Measurements from ENCODE around the gene SP9. TPM values are rescaled to one million over a fixed set of nuclear protein-coding genes. Genes with fewer than 3 reads are reported as not detected.
A peak's percentile ranks its signal among the peaks of the same experiment; 100 is the strongest.

Gene SP9
- total and polyA plus RNA-seq, 4 donors: not detected

- peak; percentile 21 to 54 (median 41) for DNase-seq
- Histone ChIP-seq H3K9ac (ENCODE audit: insufficient read depth in 1 of 2, low read length in 2 of 2) (no peak overlapping the region), H3K27me3 (ENCODE audit: control insufficient read depth in 3 of 3, insufficient read depth in 3 of 3, low read length in 2 of 3) (peaks cover 19 to 82% (median 82%) of the 10 kb centered on the region in 3 donors), H3K9me3 (ENCODE audit: control insufficient read depth in 4 of 4, insufficient read depth in 3 of 4, low read length in 3 of 4) (peaks cover 0 to 4% (median 0%) of the 10 kb centered on the region in 4 donors), H3K4me3 (no peak overlapping the region), H3K4me1 (ENCODE audit: control insufficient read depth in 5 of 5, insufficient read depth in 5 of 5, low read length in 5 of 5) (peaks cover 0 to 35% (median 5%) of the 10 kb centered on the region in 5 donors), H3K36me3 (ENCODE audit: control insufficient read depth in 4 of 4, insufficient read depth in 4 of 4, low read length in 4 of 4) (no peaks in the 10 kb centered on the region), H3K27ac (ENCODE audit: low read depth in 1 of 2, low read length in 1 of 2) (no peak overlapping the region)
- WGBS, 2 donors: 1 to 3% methylated on average over 77 to 102 of the region's 102 CpGs
- ATAC-seq (ENCODE audit: insufficient read depth, low FRiP score): no peak
- TF ChIP-seq, protein P1, sequence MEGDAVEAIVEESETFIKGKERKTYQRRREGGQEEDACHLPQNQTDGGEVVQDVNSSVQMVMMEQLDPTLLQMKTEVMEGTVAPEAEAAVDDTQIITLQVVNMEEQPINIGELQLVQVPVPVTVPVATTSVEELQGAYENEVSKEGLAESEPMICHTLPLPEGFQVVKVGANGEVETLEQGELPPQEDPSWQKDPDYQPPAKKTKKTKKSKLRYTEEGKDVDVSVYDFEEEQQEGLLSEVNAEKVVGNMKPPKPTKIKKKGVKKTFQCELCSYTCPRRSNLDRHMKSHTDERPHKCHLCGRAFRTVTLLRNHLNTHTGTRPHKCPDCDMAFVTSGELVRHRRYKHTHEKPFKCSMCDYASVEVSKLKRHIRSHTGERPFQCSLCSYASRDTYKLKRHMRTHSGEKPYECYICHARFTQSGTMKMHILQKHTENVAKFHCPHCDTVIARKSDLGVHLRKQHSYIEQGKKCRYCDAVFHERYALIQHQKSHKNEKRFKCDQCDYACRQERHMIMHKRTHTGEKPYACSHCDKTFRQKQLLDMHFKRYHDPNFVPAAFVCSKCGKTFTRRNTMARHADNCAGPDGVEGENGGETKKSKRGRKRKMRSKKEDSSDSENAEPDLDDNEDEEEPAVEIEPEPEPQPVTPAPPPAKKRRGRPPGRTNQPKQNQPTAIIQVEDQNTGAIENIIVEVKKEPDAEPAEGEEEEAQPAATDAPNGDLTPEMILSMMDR (IDR thresholded peaks at IDR 0.05; ENCODE audit: control extremely low read depth, extremely low read depth): no peak
Observed at GRCh38 chr2:174336501-174337336, 2.0 kb downstream of the SP9 start.

DNA sequence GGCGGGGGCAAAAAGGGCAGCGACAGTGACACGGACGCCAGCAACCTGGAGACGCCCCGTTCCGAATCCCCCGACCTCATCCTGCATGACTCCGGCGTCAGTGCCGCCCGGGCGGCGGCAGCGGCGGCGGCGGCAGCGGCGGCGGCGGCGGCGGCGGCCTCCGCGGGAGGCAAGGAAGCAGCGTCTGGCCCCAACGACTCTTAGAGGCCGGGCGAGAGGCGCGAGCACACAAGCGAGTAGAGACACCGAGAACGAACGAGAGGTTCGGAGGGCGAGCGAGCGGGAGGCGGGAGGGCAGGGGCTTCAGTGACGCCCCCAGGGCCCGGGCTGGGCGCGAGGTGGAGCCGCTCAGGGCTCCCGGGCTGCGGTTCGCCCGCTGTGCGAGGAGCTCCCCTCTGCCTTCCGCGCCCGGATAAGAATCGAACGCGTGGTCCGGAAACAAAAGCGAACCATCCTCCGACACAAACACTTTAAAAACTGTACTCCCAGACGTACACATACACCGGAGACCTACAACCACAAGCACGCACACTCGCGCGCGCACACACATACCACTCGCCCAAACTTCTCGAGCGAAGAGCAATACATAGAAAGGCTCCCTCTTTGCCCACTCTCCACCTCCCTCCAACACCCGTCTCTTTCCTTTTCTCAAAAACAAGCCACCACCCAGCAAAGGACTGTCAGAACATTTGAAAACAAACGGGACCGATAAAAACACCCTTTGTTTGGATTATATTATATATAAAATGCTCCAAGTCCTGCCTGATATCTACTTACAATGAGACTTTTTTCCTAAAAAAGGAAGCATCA is 2.8 kb downstream of the SP9 start:
- TF ChIP-seq, protein P1 (IDR thresholded peaks at IDR 0.05; ENCODE audit: control extremely low read depth, extremely low read depth): no peak
- no peak overlapping the region for H3K27ac ChIP-seq (ENCODE audit: low read depth in 1 of 2, low read length in 1 of 2)
- peak in 2 of 3 donors; percentile 40 to 59 for DNase-seq
- H3K4me1 ChIP-seq (ENCODE audit: control insufficient read depth in 5 of 5, insufficient read depth in 5 of 5, low read length in 5 of 5): peaks cover 0 to 43% (median 5%) of the 10 kb centered on the region in 5 donors
- no peak for ATAC-seq (ENCODE audit: insufficient read depth, low FRiP score)
- H3K9ac ChIP-seq (ENCODE audit: insufficient read depth in 1 of 2, low read length in 2 of 2): no peak overlapping the region
- no peaks in the 10 kb centered on the region for H3K36me3 ChIP-seq (ENCODE audit: control insufficient read depth in 4 of 4, insufficient read depth in 4 of 4, low read length in 4 of 4)
- peaks cover 16 to 82% (median 80%) of the 10 kb centered on the region in 3 donors for H3K27me3 ChIP-seq (ENCODE audit: control insufficient read depth in 3 of 3, insufficient read depth in 3 of 3, low read length in 2 of 3)
- H3K9me3 ChIP-seq (ENCODE audit: control insufficient read depth in 4 of 4, insufficient read depth in 3 of 4, low read length in 3 of 4): peaks cover 0 to 4% (median 0%) of the 10 kb centered on the region in 4 donors
- no peak overlapping the region for H3K4me3 ChIP-seq
- WGBS, 2 donors: 2 to 6% methylated on average over 55 to 74 of the region's 74 CpGs

GRCh38 chr2:174338147-174338605 is 3.4 kb downstream of the SP9 start:
- 14 to 20% methylated on average over 7 of the region's 7 CpGs for WGBS, 2 donors
- H3K9me3 ChIP-seq (ENCODE audit: control insufficient read depth in 4 of 4, insufficient read depth in 3 of 4, low read length in 3 of 4): peaks cover 0 to 4% (median 0%) of the 10 kb centered on the region in 4 donors
- no peak overlapping the region for H3K27ac ChIP-seq (ENCODE audit: low read depth in 1 of 2, low read length in 1 of 2)
- ATAC-seq (ENCODE audit: insufficient read depth, low FRiP score): no peak
- H3K36me3 ChIP-seq (ENCODE audit: control insufficient read depth in 4 of 4, insufficient read depth in 4 of 4, low read length in 4 of 4): no peaks in the 10 kb centered on the region
- no peak overlapping the region for H3K9ac ChIP-seq (ENCODE audit: insufficient read depth in 1 of 2, low read length in 2 of 2)
- DNase-seq: peak in 2 of 3 donors; percentile 24 to 63
- H3K4me3 ChIP-seq: no peak overlapping the region
- TF ChIP-seq, protein P1 (IDR thresholded peaks at IDR 0.05; ENCODE audit: control extremely low read depth, extremely low read depth): no peak
- peaks cover 0 to 46% (median 5%) of the 10 kb centered on the region in 5 donors for H3K4me1 ChIP-seq (ENCODE audit: control insufficient read depth in 5 of 5, insufficient read depth in 5 of 5, low read length in 5 of 5)
- peaks cover 16 to 82% (median 80%) of the 10 kb centered on the region in 3 donors for H3K27me3 ChIP-seq (ENCODE audit: control insufficient read depth in 3 of 3, insufficient read depth in 3 of 3, low read length in 2 of 3)

Measured in lung (tissue), 12 donors.